ENCODE measurements around the gene HIVEP3. TPM values are rescaled to one million over a fixed set of nuclear protein-coding genes. Genes with fewer than 3 reads are reported as not detected.
A peak's percentile ranks its signal among the peaks of the same experiment; 100 is the strongest.

Gene HIVEP3
- total RNA-seq, 1 donor from 2014 or later: 1.2 TPM

- TF ChIP-seq CTCF (conservative IDR thresholded peaks at IDR 0.05): no peak
- no peak for DNase-seq (ENCODE audit: low read depth, low spot score)
- Mint-ChIP-seq H3K36me3 (ENCODE audit: low read depth) (no peaks in the 10 kb centered on the region), H3K4me1 (no peaks in the 10 kb centered on the region), H3K9me3 (no peaks in the 10 kb centered on the region), H3K27ac (ENCODE audit: unreplicated experiment) (no peak overlapping the region), H3K27me3 (ENCODE audit: low read depth) (no peaks in the 10 kb centered on the region), H3K4me3 (no peak overlapping the region)
These were observed 112.1 kb downstream of the HIVEP3 start for GRCh38 chr1:41806472-41807155.

- Mint-ChIP-seq H3K4me1 (no peaks in the 10 kb centered on the region), H3K27me3 (ENCODE audit: low read depth) (no peaks in the 10 kb centered on the region), H3K4me3 (no peak overlapping the region), H3K36me3 (ENCODE audit: low read depth) (no peaks in the 10 kb centered on the region), H3K27ac (ENCODE audit: unreplicated experiment) (no peak overlapping the region), H3K9me3 (no peaks in the 10 kb centered on the region)
- no peak for DNase-seq (ENCODE audit: low read depth, low spot score)
- no peak for TF ChIP-seq CTCF (conservative IDR thresholded peaks at IDR 0.05)
These were observed 112.8 kb downstream of the HIVEP3 start for GRCh38 chr1:41805771-41806471.

- no peak overlapping the region for H3K4me3 Mint-ChIP-seq
- no peak for TF ChIP-seq CTCF (conservative IDR thresholded peaks at IDR 0.05)
- H3K9me3 Mint-ChIP-seq: no peaks in the 10 kb centered on the region
- no peaks in the 10 kb centered on the region for H3K27me3 Mint-ChIP-seq (ENCODE audit: low read depth)
- H3K27ac Mint-ChIP-seq (ENCODE audit: unreplicated experiment): no peak overlapping the region
- no peak for DNase-seq (ENCODE audit: low read depth, low spot score)
- H3K36me3 Mint-ChIP-seq (ENCODE audit: low read depth): no peaks in the 10 kb centered on the region
- no peaks in the 10 kb centered on the region for H3K4me1 Mint-ChIP-seq
These were observed 114.5 kb downstream of the HIVEP3 start for GRCh38 chr1:41804176-41804575.

GRCh38 chr1:41803656-41804055, 115.1 kb downstream of the HIVEP3 start:
- H3K4me3 Mint-ChIP-seq: no peak overlapping the region
- no peak for DNase-seq (ENCODE audit: low read depth, low spot score)
- TF ChIP-seq CTCF (conservative IDR thresholded peaks at IDR 0.05): no peak
- H3K27ac Mint-ChIP-seq (ENCODE audit: unreplicated experiment): peak overlapping the region; percentile 85
- H3K27me3 Mint-ChIP-seq (ENCODE audit: low read depth): no peaks in the 10 kb centered on the region
- no peaks in the 10 kb centered on the region for H3K4me1 Mint-ChIP-seq
- H3K9me3 Mint-ChIP-seq: no peaks in the 10 kb centered on the region
- H3K36me3 Mint-ChIP-seq (ENCODE audit: low read depth): no peaks in the 10 kb centered on the region

- no peak for TF ChIP-seq CTCF (conservative IDR thresholded peaks at IDR 0.05)
- Mint-ChIP-seq H3K36me3 (ENCODE audit: low read depth) (no peaks in the 10 kb centered on the region), H3K4me3 (no peak overlapping the region), H3K9me3 (no peaks in the 10 kb centered on the region), H3K27ac (ENCODE audit: unreplicated experiment) (peak overlapping the region; percentile 85), H3K27me3 (ENCODE audit: low read depth) (no peaks in the 10 kb centered on the region), H3K4me1 (no peaks in the 10 kb centered on the region)
- no peak for DNase-seq (ENCODE audit: low read depth, low spot score)
These were observed 115.9 kb downstream of the HIVEP3 start for GRCh38 chr1:41802532-41803501.

All from neural crest cell (in vitro differentiated cells).